ENCODE measurements around the gene CACNA2D1. TPM values are rescaled to one million over a fixed set of nuclear protein-coding genes. Genes with fewer than 3 reads are reported as not detected.

Gene CACNA2D1
- total RNA-seq, 1 donor from 2014 or later: 1.5 TPM

- Histone ChIP-seq H3K9ac (no peak overlapping the region), H3K4me3 (no peak overlapping the region), H3K9me3 (ENCODE audit: low read depth) (no peaks in the 10 kb centered on the region), H3K4me1 (no peaks in the 10 kb centered on the region), H4K20me1 (ENCODE audit: low read depth) (no peaks in the 10 kb centered on the region), H2AFZ (replicated peaks) (no peak overlapping the region), H3K79me2 (ENCODE audit: low read depth) (no peaks in the 10 kb centered on the region), H3K27ac (no peak overlapping the region), H3K36me3 (no peaks in the 10 kb centered on the region), H3K4me2 (no peak overlapping the region), H3F3A (ENCODE audit: low read depth) (no peaks in the 10 kb centered on the region), H3K27me3 (no peaks in the 10 kb centered on the region)
- H3K36me3 Mint-ChIP-seq: peaks cover 6% of the 10 kb centered on the region
- no peak for DNase-seq (ENCODE audit: low spot score)
- no peak overlapping the region for H3K4me3 Mint-ChIP-seq
- H3K27me3 Mint-ChIP-seq (ENCODE audit: insufficient read depth, low read depth): no peaks in the 10 kb centered on the region
- no peak for TF ChIP-seq EZH2phosphoT487 (IDR thresholded peaks at IDR 0.05)
- TF ChIP-seq EZH2 (IDR thresholded peaks at IDR 0.05): no peak
- peaks cover 7% of the 10 kb centered on the region for H3K4me1 Mint-ChIP-seq
- no peak overlapping the region for H3K27ac Mint-ChIP-seq
- peaks cover 3% of the 10 kb centered on the region for H3K9me3 Mint-ChIP-seq
Observed at GRCh38 chr7:82323806-82324205, 119.8 kb downstream of the CACNA2D1 start.

- peaks cover 9% of the 10 kb centered on the region for H3K36me3 Mint-ChIP-seq
- Histone ChIP-seq H3K9me3 (ENCODE audit: low read depth) (no peaks in the 10 kb centered on the region), H4K20me1 (ENCODE audit: low read depth) (no peaks in the 10 kb centered on the region), H3K4me3 (no peak overlapping the region), H2AFZ (replicated peaks) (no peak overlapping the region), H3K79me2 (ENCODE audit: low read depth) (no peaks in the 10 kb centered on the region), H3K9ac (no peak overlapping the region), H3K27ac (no peak overlapping the region), H3K27me3 (no peaks in the 10 kb centered on the region), H3F3A (ENCODE audit: low read depth) (no peaks in the 10 kb centered on the region), H3K4me1 (no peaks in the 10 kb centered on the region), H3K4me2 (no peak overlapping the region), H3K36me3 (no peaks in the 10 kb centered on the region)
- H3K9me3 Mint-ChIP-seq: peaks cover 3% of the 10 kb centered on the region
- no peak for TF ChIP-seq EZH2 (IDR thresholded peaks at IDR 0.05)
- TF ChIP-seq CTCF (IDR thresholded peaks at IDR 0.05): no peak
- TF ChIP-seq EZH2phosphoT487 (IDR thresholded peaks at IDR 0.05): no peak
- no peak overlapping the region for H3K27ac Mint-ChIP-seq
- no peak overlapping the region for H3K4me3 Mint-ChIP-seq
- peaks cover 27% of the 10 kb centered on the region for H3K4me1 Mint-ChIP-seq
- peak; percentile 42 for DNase-seq (ENCODE audit: low spot score)
- H3K27me3 Mint-ChIP-seq (ENCODE audit: insufficient read depth, low read depth): peaks cover 2% of the 10 kb centered on the region
Observed at GRCh38 chr7:82319674-82320118, 123.9 kb downstream of the CACNA2D1 start.

GRCh38 chr7:82318786-82319185 is 124.8 kb downstream of the CACNA2D1 start:
- Histone ChIP-seq H4K20me1 (ENCODE audit: low read depth) (no peaks in the 10 kb centered on the region), H3K79me2 (ENCODE audit: low read depth) (no peaks in the 10 kb centered on the region), H3K27ac (no peak overlapping the region), H3K4me3 (no peak overlapping the region), H3K9me3 (ENCODE audit: low read depth) (no peaks in the 10 kb centered on the region), H3K9ac (no peak overlapping the region), H3K27me3 (no peaks in the 10 kb centered on the region), H3F3A (ENCODE audit: low read depth) (no peaks in the 10 kb centered on the region), H3K36me3 (no peaks in the 10 kb centered on the region), H3K4me2 (no peak overlapping the region), H3K4me1 (no peaks in the 10 kb centered on the region), H2AFZ (replicated peaks) (no peak overlapping the region)
- H3K36me3 Mint-ChIP-seq: peaks cover 7% of the 10 kb centered on the region
- no peak overlapping the region for H3K27ac Mint-ChIP-seq
- peaks cover 27% of the 10 kb centered on the region for H3K4me1 Mint-ChIP-seq
- H3K27me3 Mint-ChIP-seq (ENCODE audit: insufficient read depth, low read depth): peaks cover 2% of the 10 kb centered on the region
- H3K9me3 Mint-ChIP-seq: peaks cover 3% of the 10 kb centered on the region
- no peak for DNase-seq (ENCODE audit: low spot score)
- H3K4me3 Mint-ChIP-seq: no peak overlapping the region
- no peak for TF ChIP-seq EZH2 (IDR thresholded peaks at IDR 0.05)
- no peak for TF ChIP-seq CTCF (IDR thresholded peaks at IDR 0.05)
- no peak for TF ChIP-seq EZH2phosphoT487 (IDR thresholded peaks at IDR 0.05)

GRCh38 chr7:82317760-82318159 is 125.8 kb downstream of the CACNA2D1 start:
- Histone ChIP-seq H3K27ac (no peak overlapping the region), H3K4me3 (no peak overlapping the region)
- peaks cover 7% of the 10 kb centered on the region for H3K36me3 Mint-ChIP-seq

More at GRCh38 chr7:82317760-82318159, 125.8 kb downstream of the CACNA2D1 start:
- H3K27me3 Mint-ChIP-seq (ENCODE audit: insufficient read depth, low read depth): peaks cover 2% of the 10 kb centered on the region
- peaks cover 3% of the 10 kb centered on the region for H3K9me3 Mint-ChIP-seq
- H3K4me3 Mint-ChIP-seq: no peak overlapping the region
- Histone ChIP-seq H3K36me3 (no peaks in the 10 kb centered on the region), H3K4me1 (no peaks in the 10 kb centered on the region), H3K79me2 (ENCODE audit: low read depth) (no peaks in the 10 kb centered on the region), H3K27me3 (no peaks in the 10 kb centered on the region), H3K9ac (no peak overlapping the region), H4K20me1 (ENCODE audit: low read depth) (no peaks in the 10 kb centered on the region), H2AFZ (replicated peaks) (peak overlapping the region; percentile 9), H3F3A (ENCODE audit: low read depth) (peaks cover 3% of the 10 kb centered on the region), H3K9me3 (ENCODE audit: low read depth) (no peaks in the 10 kb centered on the region), H3K4me2 (no peak overlapping the region)
- H3K27ac Mint-ChIP-seq: no peak overlapping the region
- DNase-seq (ENCODE audit: low spot score): no peak
- H3K4me1 Mint-ChIP-seq: peaks cover 30% of the 10 kb centered on the region
- no peak for TF ChIP-seq CTCF (IDR thresholded peaks at IDR 0.05)
- no peak for TF ChIP-seq EZH2phosphoT487 (IDR thresholded peaks at IDR 0.05)
- TF ChIP-seq EZH2 (IDR thresholded peaks at IDR 0.05): no peak

Data from neural progenitor cell (in vitro differentiated cells).